Ishikawa (cell line): ENCODE measurements around the gene BCL2L1.
A peak's percentile ranks its signal among the peaks of the same experiment; 100 is the strongest.

Experiments used
- CEBPB ChIP-seq: IDR thresholded peaks from 2 replicates; pipeline ENCODE4 v1.6.1; 2012
- CREB1 ChIP-seq: IDR thresholded peaks from 2 replicates; pipeline ENCODE4 v1.6.1; 2012; ENCODE audit warnings: low read depth
- EP300 ChIP-seq: IDR thresholded peaks from 2 replicates; pipeline ENCODE4 v1.6.1; 2012; ENCODE audit warnings: borderline replicate concordance
- MAX ChIP-seq: IDR thresholded peaks from 2 replicates; pipeline ENCODE4 v1.6.1; 2012
- RAD21 ChIP-seq: IDR thresholded peaks from 2 replicates; pipeline ENCODE4 v1.6.1; 2012; ENCODE audit warnings: low read depth
- REST ChIP-seq: IDR thresholded peaks from 2 replicates; pipeline ENCODE4 v1.6.1; 2012; ENCODE audit warnings: low read depth, mild to moderate bottlenecking
- TCF12 ChIP-seq: IDR thresholded peaks from 2 replicates; pipeline ENCODE4 v1.6.1; 2012; ENCODE audit warnings: low read depth

- TF ChIP-seq TCF12 (no peak), RAD21 (no peak), CEBPB (no peak), REST (no peak), EP300 (peak; percentile 8; the same call in 1 of the 2 replicates), CREB1 (no peak), MAX (no peak; the same call in 1 of the 2 replicates)
These were observed 326 bp upstream of the BCL2L1 start for GRCh38 chr20:31723069-31723318.
